ENCODE data around the gene KIF1A. TPM values are rescaled to one million over a fixed set of nuclear protein-coding genes. Genes with fewer than 3 reads are reported as not detected.

KIF1A gene
- total and polyA plus RNA-seq, 2 of the 8 experiments (the other 6 are each of a cell fraction or from before 2014, with no cell fraction given) = 61.3 to 281 TPM

DNA sequence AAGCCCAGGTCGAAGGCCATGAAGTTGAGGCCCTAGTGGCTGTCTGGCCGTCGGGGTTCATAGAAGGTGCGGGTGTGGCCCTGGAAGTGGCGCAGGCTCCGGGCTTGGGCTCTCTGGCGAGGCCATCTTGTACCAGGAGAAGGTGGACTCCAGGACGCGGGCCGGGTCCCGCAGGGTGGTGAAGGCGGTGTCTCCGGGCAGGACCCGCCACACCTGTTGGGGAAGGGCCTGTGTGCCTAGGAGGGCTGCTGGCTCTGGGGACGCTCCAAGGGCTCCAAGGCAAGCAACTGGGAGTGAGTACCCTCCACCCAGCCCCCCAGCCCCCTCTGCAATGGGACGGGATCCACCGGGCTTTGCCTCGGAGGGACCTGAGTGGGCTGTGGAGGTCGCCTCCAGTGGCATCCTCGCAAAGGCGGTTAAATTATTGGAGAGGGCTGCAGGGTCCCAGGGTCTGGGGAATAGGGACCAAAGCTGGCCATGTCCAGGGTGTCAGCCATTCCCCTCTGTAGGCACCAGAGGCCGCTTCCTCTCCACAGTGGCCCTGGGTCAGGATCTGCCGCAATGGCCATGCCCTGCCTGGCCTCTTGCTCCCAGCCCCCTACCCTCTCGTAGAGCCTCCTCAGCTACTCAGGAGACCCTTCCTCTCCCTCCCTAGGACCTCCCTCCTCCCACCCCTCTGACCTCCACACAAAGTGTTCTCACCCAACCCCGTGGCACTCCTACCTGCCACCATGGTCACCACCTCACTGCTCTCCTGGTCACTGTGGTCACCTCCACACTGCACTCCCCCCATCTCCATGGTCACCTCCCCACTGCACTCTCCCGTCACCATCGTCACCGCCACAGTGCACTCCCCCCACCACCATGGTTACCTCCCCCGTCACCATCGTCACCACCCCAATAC lies 118.0 kb downstream of the KIF1A start:
- no peak for DNase-seq (ENCODE audit: low read depth in 1 of 2, low spot score in 2 of 2)
- CTCF ChIA-PET (ENCODE audit: partially characterized antibody) = interaction anchor here (0.6 kb wide), 1 partner anchor 8 kb away, joined by 3 read pairs; no protein-coding TSS in a partner anchor
- no peaks in the 10 kb centered on the region for H3K23me2 ChIP-seq (ENCODE audit: low read depth, low read length)
- TF ChIP-seq EGR1 (IDR thresholded peaks at IDR 0.05; ENCODE audit: borderline replicate concordance, low read depth, low read length) (no peak), NRF1 (IDR thresholded peaks at IDR 0.05; ENCODE audit: low read depth, low read length) (no peak), POLR2AphosphoS5 (IDR thresholded peaks at IDR 0.05; ENCODE audit: low read depth, low read length) (no peak), TEAD4 (IDR thresholded peaks at IDR 0.05; ENCODE audit: low read depth, low read length) (no peak), KDM1A (IDR thresholded peaks at IDR 0.05; ENCODE audit: borderline replicate concordance, low read length) (no peak), MAFK (IDR thresholded peaks at IDR 0.05; ENCODE audit: low read depth, low read length) (no peak), FOSL1 (IDR thresholded peaks at IDR 0.05; ENCODE audit: insufficient read depth, low read depth, low read length) (no peak), SIRT6 (IDR thresholded peaks at IDR 0.05; ENCODE audit: low read length) (no peak), HDAC2 (IDR thresholded peaks at IDR 0.05; ENCODE audit: borderline replicate concordance in 1 of 2, low read depth in 2 of 2, low read length in 2 of 2) (no peak), GABPA (IDR thresholded peaks at IDR 0.05; ENCODE audit: borderline replicate concordance, insufficient read depth, low read length) (no peak), RFX5 (IDR thresholded peaks at IDR 0.05; ENCODE audit: borderline replicate concordance, low read depth, low read length) (no peak), SP4 (IDR thresholded peaks at IDR 0.05; ENCODE audit: low read length) (no peak), BRCA1 (IDR thresholded peaks at IDR 0.05; ENCODE audit: low read depth, low read length) (no peak)

More for the DNA sequence above, 118.0 kb downstream of the KIF1A start:
- no peak overlapping the region for H3K18ac ChIP-seq (ENCODE audit: extremely low read depth, low read length)
- no peaks in the 10 kb centered on the region for H3K36me3 ChIP-seq (ENCODE audit: control insufficient read depth in 2 of 4, insufficient read depth in 4 of 4, low read length in 3 of 4)
- H2AK5ac ChIP-seq (ENCODE audit: low read depth, low read length) = no peak overlapping the region
- no peak overlapping the region for H3K23ac ChIP-seq (ENCODE audit: insufficient read length)
- no peaks in the 10 kb centered on the region for H3K4me1 ChIP-seq (replicated peaks in 1 of 4; ENCODE audit: control insufficient read depth in 3 of 4, insufficient read depth in 4 of 4, low read length in 3 of 4)
- no peak overlapping the region; the same call in none of the 2 replicates for H4K8ac ChIP-seq (ENCODE audit: extremely low read depth, insufficient read depth, low read length)
- no peaks in the 10 kb centered on the region for H3K79me2 ChIP-seq (ENCODE audit: control insufficient read depth in 1 of 2, insufficient read depth in 2 of 2, low read length in 2 of 2)
- H3K14ac ChIP-seq (ENCODE audit: insufficient read length) = no peak overlapping the region
- H2AFZ ChIP-seq (ENCODE audit: low read length) = no peak overlapping the region
- no peak overlapping the region for H2BK120ac ChIP-seq (replicated peaks; ENCODE audit: low read depth, low read length)
- 84% methylated on average over 27 of the region's 30 CpGs; no CpG with 5 or more reads in 1 of the 2 experiments for WGBS, 2 experiments (ENCODE audit: extremely low coverage in 1 of 2, insufficient coverage in 1 of 2, insufficient read length in 1 of 2, insufficient replicate concordance in 2 of 2, low coverage in 1 of 2, low lambda C conversion rate in 2 of 2, missing lambda C conversion rate in 1 of 2)
- H3K27me3 ChIP-seq (replicated peaks in 1 of 4; ENCODE audit: control insufficient read depth in 3 of 4, extremely low read depth in 1 of 4, insufficient read depth in 3 of 4, low read length in 3 of 4) = no peaks in the 10 kb centered on the region
- no peaks in the 10 kb centered on the region for H3K79me1 ChIP-seq (ENCODE audit: low read depth, low read length)
- H2BK20ac ChIP-seq (ENCODE audit: low read length) = no peak overlapping the region
- no peak overlapping the region for H3K27ac ChIP-seq (ENCODE audit: low read depth, low read length)
- H3K56ac ChIP-seq (replicated peaks; ENCODE audit: insufficient read length, low read depth, low read length) = no peak overlapping the region
- FAIRE-seq = no peak
- H4K91ac ChIP-seq (replicated peaks; ENCODE audit: insufficient read length, low read length) = no peak overlapping the region
- H3K4ac ChIP-seq (replicated peaks; ENCODE audit: insufficient read length, low read depth, low read length) = no peak overlapping the region
- no peak overlapping the region for H4K5ac ChIP-seq (ENCODE audit: insufficient read length, low read depth, low read length)
- POLR2A ChIA-PET (ENCODE audit: partially characterized antibody) = interaction anchor here (0.6 to 1.8 kb wide), 3 partner anchors 9 to 936 kb away, joined by 3 to 5 read pairs (median 4); partner anchors contain the start of gene ATG4B
- no peak overlapping the region for H3K9ac ChIP-seq (replicated peaks in 1 of 4; ENCODE audit: extremely low read depth in 1 of 4, low read depth in 3 of 4, low read length in 3 of 4)
- no peaks in the 10 kb centered on the region for H3K9me3 ChIP-seq (ENCODE audit: insufficient read depth in 2 of 2, low read depth in 1 of 2, low read length in 1 of 2)
- H2BK5ac ChIP-seq (ENCODE audit: low read depth, low read length) = no peak overlapping the region
- H2BK12ac ChIP-seq (ENCODE audit: low read depth, low read length) = no peak overlapping the region
- peaks cover 0 to 1% of the 10 kb centered on the region in 2 experiments for H4K20me1 ChIP-seq (replicated peaks in 1 of 2; ENCODE audit: control insufficient read depth in 1 of 2, insufficient read depth in 2 of 2, low read length in 2 of 2)
- no peak overlapping the region for H3K4me3 ChIP-seq (ENCODE audit: extremely low read depth in 1 of 4, insufficient read depth in 2 of 4, low read depth in 3 of 4, low read length in 4 of 4)
- no peak overlapping the region for H2BK15ac ChIP-seq (ENCODE audit: low read length)
- no peak overlapping the region for H3K4me2 ChIP-seq (ENCODE audit: insufficient read depth in 1 of 2, low read depth in 2 of 2, low read length in 2 of 2)
